Gastroesophageal sphincter (tissue), 3 donors: ENCODE data around the gene SHISA6.

Experiments used
- CTCF ChIP-seq, 4 experiments: fragments of 200-600 bp in 2 of 4; fragments of 450-650 bp in 2 of 4; sonication (generic) in 1 of 4; IDR thresholded peaks; one replicate each; pipeline ENCODE4 v1.5.1; 2017 to 2019; ENCODE audit warnings: antibody characterized with exemption in 4 of 4, mild to moderate bottlenecking in 2 of 4, moderate library complexity in 2 of 4
- EP300 ChIP-seq: sonication (generic); formaldehyde crosslinking; IDR thresholded peaks from one replicate; pipeline ENCODE4 v1.6.1; 2017; ENCODE audit warnings: antibody characterized with exemption, mild to moderate bottlenecking
- POLR2A ChIP-seq, 2 donors: fragments of 450-650 bp; IDR thresholded peaks; one replicate each; pipeline ENCODE4 v1.6.1; 2017; ENCODE audit warnings: antibody characterized with exemption in 2 of 2, mild to moderate bottlenecking in 2 of 2, moderate library complexity in 1 of 2

- TF ChIP-seq POLR2A (IDR thresholded peaks at IDR 0.05), result no peak
- TF ChIP-seq CTCF (IDR thresholded peaks at IDR 0.05), result no peak
- TF ChIP-seq EP300, result no peak
Observed at GRCh38 chr17:11285946-11286345, 44.9 kb downstream of the SHISA6 start.
